Muscle layer of duodenum (tissue), 2 donors: ENCODE results near the gene OLIG3.

Experiments used
- H3K27ac ChIP-seq: one replicate; pipeline ENCODE4 v1.7.0; 2013; ENCODE audit warnings: mild to moderate bottlenecking, low read length
- H3K27me3 ChIP-seq: one replicate; pipeline ENCODE4 v1.7.0; 2013; ENCODE audit warnings: low read depth, mild to moderate bottlenecking, control low read depth, low read length
- H3K36me3 ChIP-seq, 2 donors: one replicate each; pipeline ENCODE4 v1.7.0; 2013; ENCODE audit warnings: low read length in 2 of 2, control low read depth in 1 of 2, mild to moderate bottlenecking in 1 of 2; ENCODE audit not compliant: insufficient read depth in 2 of 2, control insufficient read depth in 1 of 2
- H3K4me1 ChIP-seq, 2 donors: one replicate each; pipeline ENCODE4 v1.7.0; 2013; ENCODE audit warnings: low read length in 2 of 2, mild to moderate bottlenecking in 2 of 2, control low read depth in 1 of 2, moderate library complexity in 1 of 2; ENCODE audit not compliant: insufficient read depth in 2 of 2, control insufficient read depth in 1 of 2
- H3K4me3 ChIP-seq, 2 donors: one replicate each; pipeline ENCODE4 v1.7.0; 2013; ENCODE audit warnings: low read length in 2 of 2, low read depth in 1 of 2, mild to moderate bottlenecking in 1 of 2
- H3K9me3 ChIP-seq, 2 donors: one replicate each; pipeline ENCODE4 v1.7.0; 2013; ENCODE audit warnings: low read length in 2 of 2, control low read depth in 1 of 2, mild to moderate bottlenecking in 1 of 2; ENCODE audit not compliant: control insufficient read depth in 1 of 2
- donor health status: healthy.

OLIG3 gene

GRCh38 chr6:137443901-137444300 lies 50.3 kb downstream of the OLIG3 start:
- Histone ChIP-seq H3K9me3 (no peaks in the 10 kb centered on the region), H3K27ac (no peak overlapping the region), H3K36me3 (no peaks in the 10 kb centered on the region), H3K27me3 (no peaks in the 10 kb centered on the region), H3K4me3 (no peak overlapping the region), H3K4me1 (no peaks in the 10 kb centered on the region)
